Epithelial cell of proximal tubule (primary cell): ENCODE results near the gene PYDC2. TPM values are rescaled to one million over a fixed set of nuclear protein-coding genes. Genes with fewer than 3 reads are reported as not detected.

Experiments used
- DNase-seq: peaks from one replicate; pipeline ENCODE4 v3.0.0-alpha.2; 2011; ENCODE audit warnings: low read depth
- H3K4me3 ChIP-seq: 2 replicates; pipeline ENCODE4 v1.5.1; 2011; ENCODE audit warnings: low read depth, mild to moderate bottlenecking, low read length
- CTCF ChIP-seq: conservative IDR thresholded peaks from 2 replicates; pipeline ENCODE4 v1.5.1; 2012; ENCODE audit warnings: low read depth, mild to moderate bottlenecking, low read length
- total RNA-seq: library from RNA; depleted of rRNA; stranded (reverse); fragments of >200 nt; gene quantifications from 2 replicates; pipeline ENCODE4 v1.2.3, GENCODE V29; 2015

Gene PYDC2
- total RNA-seq, 1 donor from 2014 or later, result not detected

- TF ChIP-seq CTCF, result no peak
- DNase-seq, result no peak
- no peak overlapping the region for H3K4me3 ChIP-seq
Measured at GRCh38 chr3:191484461-191484860, 23.5 kb downstream of the PYDC2 start.

- DNase-seq, result no peak
- no peak overlapping the region for H3K4me3 ChIP-seq
- TF ChIP-seq CTCF, result no peak
Measured at GRCh38 chr3:191492601-191493000, 31.6 kb downstream of the PYDC2 start.

GRCh38 chr3:191493336-191493735, 32.4 kb downstream of the PYDC2 start:
- no peak for DNase-seq
- no peak for TF ChIP-seq CTCF
- no peak overlapping the region for H3K4me3 ChIP-seq

GRCh38 chr3:191499307-191500080, 38.5 kb downstream of the PYDC2 start:
- DNase-seq, result no peak
- no peak for TF ChIP-seq CTCF
- peak overlapping the region; percentile 31 for H3K4me3 ChIP-seq

GRCh38 chr3:191500892-191501291, 39.9 kb downstream of the PYDC2 start:
- no peak for TF ChIP-seq CTCF
- H3K4me3 ChIP-seq, result no peak overlapping the region
- no peak for DNase-seq

GRCh38 chr3:191502583-191502982, 41.6 kb downstream of the PYDC2 start:
- DNase-seq, result no peak
- TF ChIP-seq CTCF, result peak; percentile 75
- no peak overlapping the region for H3K4me3 ChIP-seq

- TF ChIP-seq CTCF, result no peak
- no peak for DNase-seq
- H3K4me3 ChIP-seq, result no peak overlapping the region
Measured at GRCh38 chr3:191509078-191509477, 48.1 kb downstream of the PYDC2 start.
